Activated B cell treated with CpG ODN at 0.5 μM for 24 hours (primary cell): ENCODE results near the gene GAL3ST2. TPM values are rescaled to one million over a fixed set of nuclear protein-coding genes. Genes with fewer than 3 reads are reported as not detected.
"Not testable (repeated sequence)": the region's sequence is repeated elsewhere in the genome, so short reads cannot be mapped to it uniquely, and the experiment has no call there.

Experiments
- ATAC-seq: fragments of 200-7000 bp; cut with Tn5 transposase; one replicate; pipeline ENCODE4 v1.10.0; 2021; ENCODE audit warnings: low read depth, mild to moderate bottlenecking, moderate library complexity
- CTCF ChIA-PET: fragments of 350-600 bp; sonication (Branson Sonifier 250); formaldehyde crosslinking; loops from one replicate; lab custom pipeline; 2021; ENCODE audit warnings: antibody characterized with exemption; lab: Charles Lee
- POLR2A ChIA-PET: fragments of 350-600 bp; sonication (Branson Sonifier 250); formaldehyde crosslinking; loops from one replicate; lab custom pipeline; 2021; ENCODE audit warnings: antibody characterized with exemption; lab: Charles Lee
- DNase-seq: peaks from one replicate; pipeline ENCODE4 v3.0.0; 2022
- H3K27ac Mint-ChIP-seq: one replicate; pipeline ENCODE4 v1.8.0; 2020; ENCODE audit warnings: mixed read lengths
- H3K27me3 Mint-ChIP-seq: one replicate; pipeline ENCODE4 v1.8.0; 2021; ENCODE audit warnings: mixed read lengths
- H3K36me3 Mint-ChIP-seq: one replicate; pipeline ENCODE4 v1.8.0; 2021; ENCODE audit warnings: low read depth, mixed read lengths
- H3K4me1 Mint-ChIP-seq: one replicate; pipeline ENCODE4 v1.8.0; 2021; ENCODE audit warnings: mixed read lengths
- H3K4me3 Mint-ChIP-seq: one replicate; pipeline ENCODE4 v1.8.0; 2020; ENCODE audit warnings: mild to moderate bottlenecking, mixed read lengths
- H3K9me3 Mint-ChIP-seq: one replicate; pipeline ENCODE4 v1.8.0; 2020; ENCODE audit warnings: mixed read lengths
- intact Hi-C: fragments of 100-400 bp; cut with micrococcal nuclease; formaldehyde crosslinking; loops from one replicate; pipeline ENCODE4 v1.15.1; 2024
- total RNA-seq: library from RNA; stranded (reverse); gene quantifications from 2 replicates; pipeline ENCODE4 v1.2.3, GENCODE V29; 2022
- TF ChIP-seq, protein P1 (sequence below): fragments of 200-600 bp; IDR thresholded peaks from one replicate; pipeline ENCODE4 v1.8.0; 2022; ENCODE audit warnings: antibody characterized with exemption, mild to moderate bottlenecking

The GAL3ST2 gene
- total RNA-seq, 1 donor from 2014 or later: not detected

DNA sequence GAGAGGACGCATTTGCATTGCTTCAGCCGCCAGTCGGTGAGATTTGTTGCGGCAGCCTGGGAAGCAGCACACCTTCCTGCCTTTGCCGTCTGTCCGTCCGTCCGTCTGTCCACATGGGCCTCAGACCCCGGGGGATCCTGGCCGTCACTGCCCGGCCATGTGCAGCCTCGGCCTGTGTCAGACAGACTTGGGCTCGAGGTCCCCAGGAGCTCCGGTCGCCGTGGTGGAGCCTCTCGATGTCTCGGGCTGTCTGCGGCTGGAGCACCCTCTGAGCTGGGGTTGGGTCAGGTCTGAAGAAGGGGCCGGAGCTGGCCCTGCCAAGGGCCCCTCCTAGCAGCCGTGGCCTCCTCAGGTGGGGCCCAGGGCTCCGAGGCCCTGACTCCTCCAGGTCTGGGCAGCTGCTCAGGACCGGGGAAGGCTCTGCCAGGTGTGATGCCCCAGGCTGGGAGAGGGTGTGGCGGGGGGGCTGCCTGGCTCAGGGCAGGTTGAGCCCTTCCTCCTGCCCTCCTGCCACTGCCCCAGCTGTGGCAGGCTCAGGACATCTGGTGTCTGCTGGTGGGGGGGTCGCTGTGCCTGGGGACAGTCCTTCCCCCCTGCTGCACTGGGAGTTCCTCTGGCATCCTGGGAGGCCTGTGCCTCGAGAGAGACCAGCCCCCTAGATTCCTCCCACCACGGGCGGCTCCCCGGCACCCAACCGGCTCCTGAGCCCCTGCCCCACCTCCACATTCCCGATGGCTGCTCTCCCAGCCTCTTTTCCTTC is 44.2 kb downstream of the GAL3ST2 start:
- ChIA-PET CTCF (no interaction called here), POLR2A (no interaction called here)
- ATAC-seq (no peak), DNase-seq (no peak)
- H3K4me3 Mint-ChIP-seq: no peak overlapping the region
- TF ChIP-seq, protein P1, sequence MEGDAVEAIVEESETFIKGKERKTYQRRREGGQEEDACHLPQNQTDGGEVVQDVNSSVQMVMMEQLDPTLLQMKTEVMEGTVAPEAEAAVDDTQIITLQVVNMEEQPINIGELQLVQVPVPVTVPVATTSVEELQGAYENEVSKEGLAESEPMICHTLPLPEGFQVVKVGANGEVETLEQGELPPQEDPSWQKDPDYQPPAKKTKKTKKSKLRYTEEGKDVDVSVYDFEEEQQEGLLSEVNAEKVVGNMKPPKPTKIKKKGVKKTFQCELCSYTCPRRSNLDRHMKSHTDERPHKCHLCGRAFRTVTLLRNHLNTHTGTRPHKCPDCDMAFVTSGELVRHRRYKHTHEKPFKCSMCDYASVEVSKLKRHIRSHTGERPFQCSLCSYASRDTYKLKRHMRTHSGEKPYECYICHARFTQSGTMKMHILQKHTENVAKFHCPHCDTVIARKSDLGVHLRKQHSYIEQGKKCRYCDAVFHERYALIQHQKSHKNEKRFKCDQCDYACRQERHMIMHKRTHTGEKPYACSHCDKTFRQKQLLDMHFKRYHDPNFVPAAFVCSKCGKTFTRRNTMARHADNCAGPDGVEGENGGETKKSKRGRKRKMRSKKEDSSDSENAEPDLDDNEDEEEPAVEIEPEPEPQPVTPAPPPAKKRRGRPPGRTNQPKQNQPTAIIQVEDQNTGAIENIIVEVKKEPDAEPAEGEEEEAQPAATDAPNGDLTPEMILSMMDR: no peak
- no peaks in the 10 kb centered on the region for H3K9me3 Mint-ChIP-seq
- no peaks in the 10 kb centered on the region for H3K36me3 Mint-ChIP-seq
- no peak overlapping the region for H3K27ac Mint-ChIP-seq
- intact Hi-C loops: no loop called here
- H3K27me3 Mint-ChIP-seq: peaks cover 12% of the 10 kb centered on the region
- H3K4me1 Mint-ChIP-seq: peaks cover 9% of the 10 kb centered on the region

DNA sequence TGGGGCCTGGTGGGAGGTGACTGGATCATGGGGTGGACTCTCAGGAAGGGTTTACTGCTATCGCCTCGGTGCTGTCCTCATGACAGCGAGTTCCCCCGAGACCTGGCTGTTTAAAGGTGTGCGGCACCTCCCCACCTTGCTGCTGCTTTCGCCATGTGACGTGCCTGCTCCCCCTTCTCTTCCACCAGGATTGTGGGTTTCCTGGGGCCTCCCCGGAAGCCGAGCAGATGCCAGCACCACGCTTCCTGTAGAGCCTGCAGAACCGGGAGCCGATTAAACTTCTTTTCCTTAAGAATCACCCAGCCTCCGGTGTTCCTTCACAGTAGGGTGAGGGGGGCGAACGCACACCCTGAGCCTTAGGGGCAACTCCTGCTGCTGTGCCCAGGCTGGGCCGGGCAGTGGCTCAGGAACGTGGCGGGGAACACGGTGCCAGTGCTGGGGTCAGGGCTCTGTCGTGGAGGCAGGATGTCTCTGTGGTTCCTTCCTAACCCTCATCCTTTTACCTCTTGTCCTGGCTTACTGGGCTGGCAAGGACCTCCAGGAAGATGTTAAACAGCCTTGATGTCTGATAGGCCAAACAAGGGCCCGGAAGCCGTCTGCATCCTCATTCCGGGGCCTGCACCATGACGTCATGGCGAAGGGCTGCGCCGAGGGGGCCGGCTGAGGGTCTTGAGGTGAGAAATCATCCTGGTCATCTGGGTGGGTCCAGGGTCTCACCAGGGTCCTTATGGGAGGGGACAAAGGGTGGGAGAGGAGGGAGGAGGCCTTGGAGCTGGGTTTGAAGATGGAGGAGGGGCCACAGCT is 45.0 kb downstream of the GAL3ST2 start:
- ChIA-PET CTCF (no interaction called here), POLR2A (no interaction called here)
- H3K36me3 Mint-ChIP-seq: no peaks in the 10 kb centered on the region
- no peak overlapping the region for H3K4me3 Mint-ChIP-seq
- TF ChIP-seq, protein P1: no peak
- H3K4me1 Mint-ChIP-seq: peaks cover 9% of the 10 kb centered on the region
- DNase-seq: no peak
- H3K9me3 Mint-ChIP-seq: no peaks in the 10 kb centered on the region
- intact Hi-C loops: no loop called here
- no peak for ATAC-seq
- peaks cover 13% of the 10 kb centered on the region for H3K27me3 Mint-ChIP-seq
- H3K27ac Mint-ChIP-seq: no peak overlapping the region

DNA sequence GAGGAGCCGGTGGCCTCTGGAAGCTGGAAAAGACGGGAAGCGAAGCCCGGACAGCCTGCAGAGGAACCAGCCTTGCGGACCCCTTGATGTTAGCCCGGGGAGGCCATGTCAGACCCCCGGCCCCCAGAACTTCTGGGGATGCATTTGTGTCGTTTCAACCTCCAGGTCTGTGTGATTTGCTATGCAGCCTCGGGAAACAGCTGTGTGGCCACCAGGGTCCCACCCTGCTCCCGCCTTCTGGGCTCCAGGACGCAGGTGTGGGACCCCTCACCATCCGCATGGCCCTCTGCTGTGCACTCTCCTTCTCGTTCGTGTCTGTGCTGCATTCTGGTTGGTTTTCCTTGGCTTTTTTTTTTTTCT is 45.6 kb downstream of the GAL3ST2 start:
- Mint-ChIP-seq H3K36me3 (no peaks in the 10 kb centered on the region), H3K4me1 (peaks cover 7% of the 10 kb centered on the region), H3K9me3 (peaks cover 2% of the 10 kb centered on the region), H3K27me3 (peaks cover 18% of the 10 kb centered on the region), H3K27ac (no peak overlapping the region), H3K4me3 (no peak overlapping the region)
- intact Hi-C loops: no loop called here
- ChIA-PET POLR2A (no interaction called here), CTCF (no interaction called here)
- DNase-seq (no peak), ATAC-seq (no peak)
- TF ChIP-seq, protein P1: no peak

DNA sequence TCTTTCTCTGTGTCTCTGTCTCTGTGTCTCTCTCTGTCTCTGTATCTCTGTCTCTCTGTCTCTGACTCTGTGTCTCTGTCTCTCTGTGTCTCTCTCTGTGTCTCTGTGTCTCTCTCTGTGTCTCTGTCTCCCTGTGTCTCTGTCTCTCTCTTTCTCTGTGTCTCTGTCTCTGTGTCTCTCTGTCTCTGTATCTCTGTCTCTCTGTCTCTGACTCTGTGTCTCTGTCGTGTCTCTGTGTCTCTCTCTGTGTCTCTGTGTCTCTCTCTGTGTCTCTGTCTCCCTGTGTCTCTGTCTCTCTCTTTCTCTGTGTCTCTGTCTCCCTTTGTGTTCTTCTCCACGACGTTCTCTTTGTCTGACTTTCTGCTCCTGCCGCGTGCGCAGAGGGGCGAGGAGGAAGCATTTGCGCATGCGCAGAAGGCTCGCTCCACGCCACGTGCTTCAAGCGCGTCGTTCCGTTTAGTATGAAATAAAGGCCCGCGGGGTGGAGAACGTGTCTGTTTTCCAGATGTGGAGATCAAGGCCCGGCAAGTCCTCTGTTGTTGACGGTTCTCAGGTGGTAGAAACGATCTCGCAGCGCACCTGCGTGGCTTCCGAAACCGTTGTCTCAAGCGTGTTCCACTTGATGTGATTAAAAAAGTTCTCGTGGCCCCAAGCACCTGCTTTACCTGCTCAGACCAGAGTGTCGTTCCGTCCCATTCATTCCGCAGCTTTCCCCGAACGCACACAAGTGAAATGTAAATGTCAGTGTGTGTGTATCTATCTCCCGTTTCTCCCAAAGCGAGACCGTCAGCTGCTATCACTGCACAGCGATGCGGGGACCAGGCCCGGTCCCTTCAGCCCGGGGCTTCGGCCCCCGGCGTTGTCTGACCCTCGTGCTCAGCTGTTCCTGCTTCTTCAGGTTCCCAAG is 47.2 kb downstream of the GAL3ST2 start:
- H3K9me3 Mint-ChIP-seq, H3K4me3 Mint-ChIP-seq, H3K36me3 Mint-ChIP-seq, POLR2A ChIA-PET, H3K4me1 Mint-ChIP-seq, intact Hi-C loops, DNase-seq, ATAC-seq, CTCF ChIA-PET, H3K27ac Mint-ChIP-seq: not testable (repeated sequence)
- peaks cover 17% of the 10 kb centered on the region for H3K27me3 Mint-ChIP-seq

DNA sequence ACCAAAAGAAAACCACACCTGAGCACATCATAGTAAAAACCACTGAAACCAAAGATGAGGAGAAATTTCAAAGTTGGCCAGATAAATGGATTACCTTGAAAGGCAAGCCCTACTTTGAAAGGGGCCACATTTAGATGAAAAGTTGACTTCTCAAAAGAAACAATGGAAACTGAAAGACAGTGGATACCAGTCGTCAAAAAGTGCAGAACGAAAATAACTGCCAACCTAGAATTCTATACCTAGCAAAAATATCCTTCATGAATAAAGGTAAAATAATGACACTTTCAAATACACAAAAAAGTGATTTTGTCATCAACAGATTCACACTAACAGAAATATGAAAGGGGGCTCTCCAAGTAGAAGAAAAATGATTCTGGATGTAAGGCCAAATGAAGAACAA is 50.8 kb downstream of the GAL3ST2 start:
- Mint-ChIP-seq H3K4me3 (no peak overlapping the region), H3K27me3 (peaks cover 25% of the 10 kb centered on the region), H3K9me3 (peaks cover 9% of the 10 kb centered on the region), H3K4me1 (no peaks in the 10 kb centered on the region), H3K27ac (no peak overlapping the region), H3K36me3 (peaks cover 1% of the 10 kb centered on the region)
- TF ChIP-seq, protein P1: no peak
- intact Hi-C loops: no loop called here
- ATAC-seq: no peak
- no peak for DNase-seq
- CTCF ChIA-PET: no interaction called here
- POLR2A ChIA-PET: no interaction called here
